GM18870 (cell line): ENCODE results near the gene MFRP.
"Not testable (repeated sequence)": the region's sequence is repeated elsewhere in the genome, so short reads cannot be mapped to it uniquely, and the experiment has no call there.

ENCODE experiments used
- ATAC-seq: cut with Tn5 transposase; IDR thresholded peaks from one replicate; pipeline ENCODE4 v1.9.1; 2021; ENCODE audit warnings: moderate library complexity; ENCODE audit not compliant: unreplicated experiment

The MFRP gene

GRCh38 chr11:119346605-119347004, at the start of gene MFRP:
Gene MFRP, minus strand, starts transcription at chr11:119346705. Its CDS starts 192 bp downstream, at chr11:119346513.
- no peak for ATAC-seq

GRCh38 chr11:119391275-119391674, 44.8 kb upstream of the MFRP start:
- ATAC-seq: no peak

- ATAC-seq: no peak
These were observed 43.2 kb upstream of the MFRP start for GRCh38 chr11:119389611-119390254.

- no peak for ATAC-seq
These were observed 41.6 kb upstream of the MFRP start for GRCh38 chr11:119388103-119388502.

- ATAC-seq: no peak
These were observed 37.8 kb upstream of the MFRP start for GRCh38 chr11:119384332-119384731.

GRCh38 chr11:119382513-119382912, 36.0 kb upstream of the MFRP start:
- ATAC-seq: not testable (repeated sequence)

GRCh38 chr11:119382101-119382500, 35.6 kb upstream of the MFRP start:
- no peak for ATAC-seq

GRCh38 chr11:119381181-119381988, 34.9 kb upstream of the MFRP start, which contains the start of gene USP2:
Gene USP2, minus strand, starts transcription at chr11:119381690. Its CDS starts 8,210 bp downstream, at chr11:119373480.
- peak; percentile 90 for ATAC-seq

- ATAC-seq: no peak
These were observed 34.3 kb upstream of the MFRP start for GRCh38 chr11:119380827-119381180.

- no peak for ATAC-seq
These were observed 33.8 kb upstream of the MFRP start for GRCh38 chr11:119380160-119380826.

- ATAC-seq: no peak
These were observed 32.5 kb upstream of the MFRP start for GRCh38 chr11:119378851-119379465.

GRCh38 chr11:119377961-119378667, 31.6 kb upstream of the MFRP start:
- ATAC-seq: no peak

- ATAC-seq: no peak
These were observed 30.8 kb upstream of the MFRP start for GRCh38 chr11:119377112-119377901.

- no peak for ATAC-seq
These were observed 29.8 kb upstream of the MFRP start for GRCh38 chr11:119376197-119376847.

- no peak for ATAC-seq
These were observed 29.1 kb upstream of the MFRP start for GRCh38 chr11:119375337-119376196.

- no peak for ATAC-seq
These were observed 28.3 kb upstream of the MFRP start for GRCh38 chr11:119374632-119375336.

- no peak for ATAC-seq
These were observed 27.6 kb upstream of the MFRP start for GRCh38 chr11:119373921-119374631.
